GM13977 (cell line): Measurements from ENCODE around the gene PARVG.

Experiments
- DNase-seq: peaks from one replicate; pipeline ENCODE4 v3.0.0; 2012; ENCODE audit warnings: low spot score
- in situ Hi-C: fragments of 300-500 bp; cut with MboI; formaldehyde crosslinking; loops from one replicate; pipeline ENCODE4 v1.12.0; 2022; ENCODE audit warnings: low sequenced_read_pairs, low pct_unique_long_range_greater_than_20kb, mixed read lengths, inconsistent platforms; ENCODE audit not compliant: unreplicated experiment
- TF ChIP-seq, protein P1 (sequence below): IDR thresholded peaks from 2 replicates; pipeline ENCODE4 v1.5.1; 2012; ENCODE audit warnings: mild to moderate bottlenecking, control low read depth; ENCODE audit not compliant: insufficient read depth; ENCODE audit errors: extremely low read depth, missing control alignments

PARVG gene

DNA sequence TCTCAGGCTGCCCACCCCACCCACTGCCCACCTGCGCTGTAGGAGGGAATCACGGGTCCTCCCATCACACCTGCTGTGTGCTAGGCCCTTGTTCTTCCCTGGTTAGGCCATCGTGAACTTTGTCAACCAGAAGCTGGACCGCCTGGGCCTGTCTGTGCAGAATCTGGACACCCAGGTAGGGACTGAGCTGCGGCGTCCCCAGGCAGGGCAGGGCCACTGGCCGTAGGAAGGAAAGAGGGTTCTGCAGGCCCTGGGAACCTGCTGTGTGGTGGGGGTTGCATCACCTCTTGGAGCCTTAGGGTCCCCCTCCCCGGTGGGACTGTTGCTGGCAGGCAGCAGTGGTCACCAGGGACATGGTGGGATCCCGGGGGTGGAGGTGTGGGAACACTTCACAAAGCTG is 15.5 kb downstream of the PARVG start:
- in situ Hi-C loops = no loop called here
- TF ChIP-seq, protein P1, sequence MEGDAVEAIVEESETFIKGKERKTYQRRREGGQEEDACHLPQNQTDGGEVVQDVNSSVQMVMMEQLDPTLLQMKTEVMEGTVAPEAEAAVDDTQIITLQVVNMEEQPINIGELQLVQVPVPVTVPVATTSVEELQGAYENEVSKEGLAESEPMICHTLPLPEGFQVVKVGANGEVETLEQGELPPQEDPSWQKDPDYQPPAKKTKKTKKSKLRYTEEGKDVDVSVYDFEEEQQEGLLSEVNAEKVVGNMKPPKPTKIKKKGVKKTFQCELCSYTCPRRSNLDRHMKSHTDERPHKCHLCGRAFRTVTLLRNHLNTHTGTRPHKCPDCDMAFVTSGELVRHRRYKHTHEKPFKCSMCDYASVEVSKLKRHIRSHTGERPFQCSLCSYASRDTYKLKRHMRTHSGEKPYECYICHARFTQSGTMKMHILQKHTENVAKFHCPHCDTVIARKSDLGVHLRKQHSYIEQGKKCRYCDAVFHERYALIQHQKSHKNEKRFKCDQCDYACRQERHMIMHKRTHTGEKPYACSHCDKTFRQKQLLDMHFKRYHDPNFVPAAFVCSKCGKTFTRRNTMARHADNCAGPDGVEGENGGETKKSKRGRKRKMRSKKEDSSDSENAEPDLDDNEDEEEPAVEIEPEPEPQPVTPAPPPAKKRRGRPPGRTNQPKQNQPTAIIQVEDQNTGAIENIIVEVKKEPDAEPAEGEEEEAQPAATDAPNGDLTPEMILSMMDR = no peak

DNA sequence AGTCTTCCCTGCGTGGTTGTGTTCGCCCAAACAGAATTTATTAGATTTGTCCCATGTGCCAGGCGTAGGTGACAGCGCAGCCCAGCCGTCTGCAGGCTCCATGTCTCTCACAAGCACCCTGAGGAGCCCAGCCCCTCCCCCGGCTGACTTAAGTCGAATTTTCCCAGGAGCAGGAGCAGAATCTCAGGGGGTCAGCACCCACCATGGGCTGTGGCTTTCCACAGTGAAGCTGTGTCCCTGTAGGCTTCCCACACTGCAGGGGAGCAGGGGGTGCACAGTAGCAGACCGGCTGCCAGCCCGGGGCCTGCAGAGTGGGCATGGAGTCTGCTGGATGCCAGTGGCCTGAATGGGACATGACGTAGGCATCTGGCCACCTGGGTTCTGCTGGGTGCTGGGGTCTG is 16.0 kb downstream of the PARVG start:
- in situ Hi-C loops = no loop called here
- no peak for DNase-seq
- TF ChIP-seq, protein P1 = no peak

More for the DNA sequence above, 15.5 kb downstream of the PARVG start:
- no peak for DNase-seq

DNA sequence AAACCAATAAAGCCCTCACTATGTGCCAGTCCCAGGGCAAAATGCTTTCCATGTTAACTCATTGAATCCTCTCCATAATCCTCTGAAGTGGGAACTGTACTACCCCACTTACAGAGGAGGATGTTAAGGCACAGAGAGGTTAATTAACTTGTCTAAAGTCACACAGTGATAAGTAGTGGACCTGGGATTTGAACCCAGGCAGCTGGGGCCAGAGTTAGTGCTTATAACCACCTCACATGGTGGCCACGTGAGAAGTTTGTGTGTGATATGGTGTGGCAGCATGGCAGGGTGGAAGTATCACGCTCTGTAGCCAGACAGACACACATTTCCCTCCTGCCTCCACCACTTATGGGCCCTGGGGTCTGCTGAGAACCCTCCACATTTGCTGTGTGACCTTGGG is 16.5 kb downstream of the PARVG start:
- in situ Hi-C loops = no loop called here
- DNase-seq = no peak
- TF ChIP-seq, protein P1 = no peak

DNA sequence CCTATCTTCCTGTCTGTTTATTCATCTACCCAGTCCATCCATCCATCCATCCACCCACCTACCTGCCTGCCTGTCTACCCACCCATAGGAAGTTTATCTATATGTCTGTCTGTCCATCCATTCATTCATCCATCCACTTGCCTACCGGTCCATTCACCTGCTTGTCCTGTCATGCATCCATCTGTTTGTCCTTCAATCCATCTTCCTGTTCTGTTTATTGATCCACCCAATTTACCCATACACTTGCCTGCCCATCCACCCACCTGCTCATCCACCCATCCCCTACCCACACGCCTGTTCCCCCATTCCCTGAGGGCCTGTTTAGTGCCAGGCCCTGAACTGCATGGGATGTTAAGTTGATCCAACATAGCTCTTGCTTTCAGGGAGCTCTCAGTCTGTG is 18.4 kb downstream of the PARVG start:
- TF ChIP-seq, protein P1 = no peak
- in situ Hi-C loops = no loop called here
- no peak for DNase-seq

DNA sequence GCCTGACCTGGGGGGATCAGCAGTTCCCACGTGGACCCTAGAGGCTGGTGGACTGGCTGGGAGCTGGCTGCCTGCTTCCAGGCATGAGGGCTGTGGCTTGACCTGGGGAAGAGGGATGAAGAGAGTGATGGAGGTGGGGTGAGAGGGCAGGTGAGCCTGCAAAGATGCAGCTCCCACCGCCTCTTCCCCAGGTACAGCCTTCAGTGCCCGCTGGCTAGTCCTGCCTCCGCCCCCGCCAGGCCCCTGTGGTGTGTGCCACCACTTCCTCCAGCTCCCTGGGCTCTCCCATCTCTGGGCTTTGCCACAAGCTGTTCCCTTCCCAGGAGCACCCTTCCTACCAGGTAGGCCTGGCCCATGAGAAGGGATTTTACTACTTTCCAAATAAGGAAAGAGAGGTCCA is 19.1 kb downstream of the PARVG start:
- DNase-seq = no peak
- in situ Hi-C loops = no loop called here
- TF ChIP-seq, protein P1 = no peak

DNA sequence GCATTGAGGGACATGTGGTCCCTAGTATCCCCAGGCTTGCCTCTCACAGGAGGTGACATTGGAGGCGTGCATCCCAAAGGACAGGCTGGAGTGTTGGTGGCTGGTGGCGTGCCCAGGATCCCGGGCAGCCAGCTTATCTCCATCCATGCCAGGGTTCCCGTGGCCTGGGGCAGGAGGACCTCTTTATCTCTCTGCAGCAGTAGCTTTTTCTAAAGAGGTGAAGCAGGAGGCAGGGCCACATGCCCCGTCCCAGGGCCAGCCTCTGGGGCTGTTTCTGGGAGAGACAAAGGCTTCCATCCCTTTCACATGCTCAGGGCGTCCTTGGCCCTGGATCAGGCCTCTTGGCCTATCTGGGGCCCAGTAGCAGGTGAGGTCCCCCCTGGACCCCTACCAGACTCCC is 19.7 kb downstream of the PARVG start:
- in situ Hi-C loops = no loop called here
- TF ChIP-seq, protein P1 = no peak
- no peak for DNase-seq
